Left lung (tissue), 10 donors: ENCODE results near the gene TCF7. TPM values are rescaled to one million over a fixed set of nuclear protein-coding genes. Genes with fewer than 3 reads are reported as not detected.

Experiments
- ATAC-seq: fragments of 200-7000 bp; cut with Tn5 transposase; one replicate; pipeline ENCODE4 v1.9.1; 2020; ENCODE audit warnings: moderate library complexity
- DNase-seq, 4 donors: peaks; one replicate each; pipeline ENCODE4 v3.0.0-alpha.2; 2013 to 2020
- H3K27ac ChIP-seq, 2 donors: fragments of 200-600 bp; sonication (generic) in 1 of 2; one replicate each; pipeline versions ENCODE4 v1.5.0 to v1.8.0; 2020 to 2021
- H3K27me3 ChIP-seq, 2 donors: fragments of 200-600 bp; sonication (generic) in 1 of 2; one replicate each; pipeline versions ENCODE4 v1.5.0 to v1.8.0; 2020 to 2021
- H3K36me3 ChIP-seq, 2 donors: fragments of 200-600 bp; sonication (generic) in 1 of 2; one replicate each; pipeline versions ENCODE4 v1.5.0 to v1.8.0; 2020 to 2021
- H3K4me1 ChIP-seq, 2 donors: fragments of 200-600 bp; one replicate each; pipeline ENCODE4 v1.8.0; 2021
- H3K4me3 ChIP-seq, 2 donors: fragments of 200-600 bp; sonication (generic) in 1 of 2; one replicate each; pipeline versions ENCODE4 v1.5.0 to v1.8.0; 2020 to 2021; ENCODE audit warnings: mild to moderate bottlenecking in 1 of 2
- H3K9me3 ChIP-seq, 2 donors: fragments of 200-600 bp; sonication (generic) in 1 of 2; one replicate each; pipeline versions ENCODE4 v1.5.0 to v1.8.0; 2020 to 2021
- CTCF ChIP-seq, 2 donors: fragments of 200-600 bp; sonication (generic) in 1 of 2; IDR thresholded peaks; one replicate each; pipeline versions ENCODE4 v1.5.0 to v1.8.0; 2021; ENCODE audit warnings: antibody characterized with exemption in 2 of 2
- intact Hi-C, 2 donors: fragments of 100-400 bp; cut with DNase I; formaldehyde crosslinking; loops; one replicate each; pipeline versions ENCODE4 v1.11.2 to v1.14.2; 2022
- polyA plus RNA-seq, 6 donors: library from polyadenylated mRNA; unstranded; fragments of 120-200 nt; gene quantifications; one replicate each; pipeline ENCODE4 v1.2.1, GENCODE V29; 2013; ENCODE audit not compliant: insufficient read length in 6 of 6
- total RNA-seq, 2 donors: library from RNA; stranded (reverse); fragmentation: NEBNext Ultra II Directional; extraction: Animal tissue kit (Norgen Biotek cat#: 25700); gene quantifications; one replicate each; pipeline ENCODE4 v1.2.1, GENCODE V29; 2021
- donor health status: DM: no; HTN: yes; CAD: no.
- donor health status: DM: no; HTN: no; CAD: no.

Gene TCF7
- total and polyA plus RNA-seq, 8 donors, result 4.8 to 18.8 (median 17.4) TPM

DNA sequence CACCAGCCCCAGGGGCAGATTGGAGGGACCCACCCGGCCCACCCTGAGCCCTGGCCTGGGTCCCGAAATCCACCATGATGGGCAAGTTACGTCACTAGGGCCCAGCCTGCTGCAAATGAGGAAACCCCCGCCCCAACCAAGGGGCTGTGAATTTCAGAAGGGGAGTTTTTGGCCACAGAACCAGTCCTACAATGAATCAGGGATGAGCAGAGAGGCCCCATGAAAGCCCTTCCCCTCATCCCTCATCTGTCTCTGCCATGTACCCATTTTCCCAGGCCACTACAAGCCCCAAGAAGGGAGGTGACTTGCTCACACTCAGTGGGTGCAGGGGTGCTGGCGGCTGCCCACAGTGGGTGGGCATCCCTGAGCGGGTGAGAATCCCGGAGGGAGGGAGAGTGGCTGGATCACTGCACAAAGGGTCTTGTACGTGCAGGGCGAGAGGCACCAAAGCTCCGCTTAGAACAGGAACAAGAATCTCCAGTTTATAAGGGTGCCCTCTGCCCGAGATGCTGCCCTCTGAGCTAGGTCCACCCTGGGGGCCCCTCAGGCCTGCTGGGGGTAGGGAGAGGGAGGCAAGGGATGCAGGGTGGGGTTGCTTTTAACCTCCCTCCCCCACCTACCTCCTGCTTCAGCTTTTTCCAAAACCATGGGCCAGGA lies 10.4 kb upstream of the TCF7 start:
- TF ChIP-seq CTCF (IDR thresholded peaks at IDR 0.05), result no peak
- intact Hi-C loops, result loop anchor here in 1 of 2 donors (5.0 kb wide), 1 partner anchor 38 kb away; no protein-coding TSS in a partner anchor
- Histone ChIP-seq H3K4me3 (no peak overlapping the region), H3K36me3 (no peaks in the 10 kb centered on the region), H3K9me3 (no peaks in the 10 kb centered on the region), H3K27ac (no peak overlapping the region), H3K4me1 (peaks cover 0 to 3% of the 10 kb centered on the region in 2 donors), H3K27me3 (no peaks in the 10 kb centered on the region)
- DNase-seq (no peak), ATAC-seq (no peak)

DNA sequence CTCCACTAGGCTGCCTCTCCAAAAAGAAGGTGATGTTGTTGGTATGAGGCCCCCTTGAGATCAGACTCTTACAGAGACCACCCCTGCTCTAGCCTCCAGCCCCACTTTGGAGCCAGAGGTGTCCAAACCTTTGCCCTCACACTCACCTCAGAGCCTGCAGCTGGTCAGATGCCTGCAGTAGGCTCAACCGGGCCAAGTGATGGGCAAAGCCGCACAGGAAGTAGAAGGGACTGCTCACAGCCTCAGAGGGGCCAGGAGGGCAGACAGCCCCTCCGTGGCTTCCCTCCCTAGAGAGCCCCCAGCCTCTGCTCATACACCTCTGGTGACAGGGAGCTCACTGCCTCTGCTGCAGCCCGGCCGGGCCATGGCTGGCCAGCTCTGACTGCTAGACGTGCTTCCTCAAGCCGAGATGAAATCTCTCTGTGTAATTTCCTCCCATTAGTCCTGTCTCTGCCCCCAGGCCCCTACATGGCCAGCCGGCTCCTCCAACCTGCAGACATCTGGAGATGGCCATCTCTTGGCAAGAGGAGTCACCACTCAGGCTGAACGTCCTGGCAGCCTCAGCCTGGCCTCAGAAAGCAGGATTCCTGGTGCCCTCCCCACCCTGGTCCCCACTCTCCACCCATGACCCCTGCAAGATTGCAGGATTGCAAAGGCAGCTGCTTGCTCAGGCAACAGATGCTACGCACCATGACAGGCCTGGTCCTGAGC lies 7.3 kb upstream of the TCF7 start:
- H3K4me1 ChIP-seq, result peaks cover 0 to under 1% of the 10 kb centered on the region in 2 donors
- DNase-seq, result no peak
- no peak overlapping the region for H3K27ac ChIP-seq
- no peaks in the 10 kb centered on the region for H3K9me3 ChIP-seq
- H3K36me3 ChIP-seq, result no peaks in the 10 kb centered on the region
- TF ChIP-seq CTCF (IDR thresholded peaks at IDR 0.05), result no peak
- H3K4me3 ChIP-seq, result no peak overlapping the region
- intact Hi-C loops, result no loop called here
- peaks cover 0 to 18% of the 10 kb centered on the region in 2 donors for H3K27me3 ChIP-seq
- ATAC-seq, result no peak

- Histone ChIP-seq H3K27ac (no peak overlapping the region), H3K4me3 (no peak overlapping the region), H3K9me3 (no peaks in the 10 kb centered on the region), H3K27me3 (peaks cover 2 to 24% of the 10 kb centered on the region in 2 donors), H3K36me3 (no peaks in the 10 kb centered on the region), H3K4me1 (no peaks in the 10 kb centered on the region)
- DNase-seq (no peak), ATAC-seq (no peak)
- TF ChIP-seq CTCF (IDR thresholded peaks at IDR 0.05), result no peak
- intact Hi-C loops, result no loop called here
Observed at GRCh38 chr5:134107779-134108178, 6.7 kb upstream of the TCF7 start.

- H3K27me3 ChIP-seq, result peaks cover 14 to 45% of the 10 kb centered on the region in 2 donors
- no peak for ATAC-seq
- no peaks in the 10 kb centered on the region for H3K36me3 ChIP-seq
- no peak overlapping the region for H3K4me3 ChIP-seq
- TF ChIP-seq CTCF (IDR thresholded peaks at IDR 0.05), result no peak
- peaks cover 8 to 17% of the 10 kb centered on the region in 2 donors for H3K4me1 ChIP-seq
- DNase-seq, result peak in 1 of 4 donors; percentile 32
- intact Hi-C loops, result no loop called here
- H3K9me3 ChIP-seq, result no peaks in the 10 kb centered on the region
- no peak overlapping the region for H3K27ac ChIP-seq
Observed at GRCh38 chr5:134110382-134110781, 4.1 kb upstream of the TCF7 start.
